SHP77 treated with DMSO at 0.1 percent for 48 hours (cell line): ENCODE results near the gene USH1C.

Source experiments
- DNase-seq: peaks from one replicate; lab custom pipeline; 2025; lab: John Stamatoyannopoulos, UW

Gene USH1C

GRCh38 chr11:17570034-17570433 is 25.8 kb upstream of the USH1C start:
- DNase-seq: no peak

- no peak for DNase-seq
These were observed 24.7 kb upstream of the USH1C start for GRCh38 chr11:17568944-17569343.

- DNase-seq: no peak
These were observed 20.4 kb upstream of the USH1C start for GRCh38 chr11:17564687-17565042.

GRCh38 chr11:17563961-17564686 is 19.9 kb upstream of the USH1C start:
- no peak for DNase-seq

GRCh38 chr11:17563231-17563646 is 19.0 kb upstream of the USH1C start:
- DNase-seq: no peak

GRCh38 chr11:17561526-17561925 is 17.3 kb upstream of the USH1C start:
- no peak for DNase-seq

GRCh38 chr11:17561111-17561415 is 16.8 kb upstream of the USH1C start:
- DNase-seq: no peak

GRCh38 chr11:17560281-17561110 is 16.3 kb upstream of the USH1C start:
- no peak for DNase-seq

- no peak for DNase-seq
These were observed 15.3 kb upstream of the USH1C start for GRCh38 chr11:17559341-17560087.

GRCh38 chr11:17558916-17559315 is 14.7 kb upstream of the USH1C start:
- DNase-seq: no peak

GRCh38 chr11:17558025-17558780 is 14.0 kb upstream of the USH1C start:
- no peak for DNase-seq

- no peak for DNase-seq
These were observed 12.8 kb upstream of the USH1C start for GRCh38 chr11:17556999-17557398.

GRCh38 chr11:17554487-17554886 is 10.3 kb upstream of the USH1C start:
- no peak for DNase-seq

GRCh38 chr11:17553249-17553546 is 9.0 kb upstream of the USH1C start:
- no peak for DNase-seq

- no peak for DNase-seq
These were observed 8.4 kb upstream of the USH1C start for GRCh38 chr11:17552392-17553248.

- no peak for DNase-seq
These were observed 7.8 kb upstream of the USH1C start for GRCh38 chr11:17552041-17552355.

GRCh38 chr11:17551347-17552040 is 7.3 kb upstream of the USH1C start:
- no peak for DNase-seq

GRCh38 chr11:17550450-17551346 is 6.5 kb upstream of the USH1C start:
- DNase-seq: no peak

GRCh38 chr11:17548444-17548843 is 4.2 kb upstream of the USH1C start:
- DNase-seq: no peak

GRCh38 chr11:17547932-17548331 is 3.7 kb upstream of the USH1C start:
- DNase-seq: no peak
